H1 (cell line): ENCODE data around the gene MYO1D. TPM values are rescaled to one million over a fixed set of nuclear protein-coding genes. Genes with fewer than 3 reads are reported as not detected.

Experiments used
- CTCF ChIA-PET: fragments of 300-600 bp; sonication (Branson Sonifier 250); formaldehyde crosslinking; loops from one replicate; lab custom pipeline; 2021; ENCODE audit not compliant: partially characterized antibody; lab: Charles Lee
- POLR2A ChIA-PET: fragments of 300-600 bp; sonication (Branson Sonifier 250); formaldehyde crosslinking; loops from one replicate; lab custom pipeline; 2021; ENCODE audit warnings: inconsistent platforms; ENCODE audit not compliant: partially characterized antibody; lab: Charles Lee
- DNase-seq, 2 experiments: peaks; one replicate each; pipeline versions ENCODE4 v3.0.0 to v3.0.0-alpha.2; 2010 to 2022; ENCODE audit warnings: low spot score in 2 of 2, low read depth in 1 of 2, mixed read lengths in 1 of 2
- FAIRE-seq: peaks from 2 replicates; lab custom pipeline; 2011; peaks lifted over from hg19 to GRCh38; lab: Jason Lieb, UNC
- H2AFZ ChIP-seq: 2 replicates; pipeline ENCODE4 v1.8.1; 2012; ENCODE audit warnings: low read length, inconsistent platforms
- H2AK5ac ChIP-seq: 2 replicates; pipeline ENCODE4 v1.6.1; 2013; ENCODE audit warnings: low read depth, low read length
- H2BK120ac ChIP-seq: replicated peaks from 2 replicates; pipeline ENCODE3; 2013; ENCODE audit warnings: low read depth, low read length, inconsistent platforms
- H2BK12ac ChIP-seq: 2 replicates; pipeline ENCODE4 v1.6.1; 2013; ENCODE audit warnings: low read depth, low read length
- H2BK15ac ChIP-seq: 2 replicates; pipeline ENCODE4 v1.6.1; 2013; ENCODE audit warnings: low read length
- H2BK20ac ChIP-seq: 2 replicates; pipeline ENCODE4 v1.6.1; 2013; ENCODE audit warnings: low read length
- H2BK5ac ChIP-seq: 2 replicates; pipeline ENCODE4 v1.6.1; 2013; ENCODE audit warnings: low read depth, low read length
- H3K14ac ChIP-seq: 2 replicates; pipeline ENCODE4 v1.6.1; 2013; ENCODE audit warnings: inconsistent platforms; ENCODE audit not compliant: insufficient read length
- H3K18ac ChIP-seq: 2 replicates; pipeline ENCODE4 v1.6.1; 2013; ENCODE audit warnings: low read length; ENCODE audit errors: extremely low read depth
- H3K23ac ChIP-seq: 2 replicates; pipeline ENCODE4 v1.6.1; 2013; ENCODE audit warnings: inconsistent platforms; ENCODE audit not compliant: insufficient read length
- H3K23me2 ChIP-seq: 2 replicates; pipeline ENCODE4 v1.6.1; 2013; ENCODE audit warnings: low read depth, low read length
- H3K27ac ChIP-seq: 2 replicates; pipeline ENCODE4 v1.6.1; 2011; ENCODE audit warnings: low read depth, low read length, inconsistent platforms
- H3K27me3 ChIP-seq, 4 experiments: replicated peaks in 1 of 4; 1 replicate in 1 of 4; 2 replicates in 3 of 4; pipeline versions ENCODE4 v1.6.1 to v1.8.1; 2011 to 2013; ENCODE audit warnings: low read length in 3 of 4, mild to moderate bottlenecking in 3 of 4, inconsistent platforms in 2 of 4, mixed read lengths in 2 of 4, moderate library complexity in 1 of 4; ENCODE audit not compliant: control insufficient read depth in 3 of 4, insufficient read depth in 3 of 4; ENCODE audit errors: extremely low read depth in 1 of 4
- H3K36me3 ChIP-seq, 4 experiments: 2 replicates each; pipeline versions ENCODE4 v1.6.1 to v1.8.1; 2011 to 2013; ENCODE audit warnings: mild to moderate bottlenecking in 4 of 4, low read length in 3 of 4, moderate library complexity in 2 of 4, control low read depth in 1 of 4, inconsistent platforms in 1 of 4; ENCODE audit not compliant: insufficient read depth in 4 of 4, control insufficient read depth in 2 of 4
- H3K4ac ChIP-seq: replicated peaks from 2 replicates; pipeline ENCODE3; 2013; ENCODE audit warnings: low read length, low read depth, mixed read lengths, inconsistent platforms; ENCODE audit not compliant: insufficient read length
- H3K4me1 ChIP-seq, 4 experiments: replicated peaks in 1 of 4; 1 replicate in 1 of 4; 2 replicates in 3 of 4; pipeline versions ENCODE4 v1.6.1 to v1.8.1; 2011 to 2013; ENCODE audit warnings: low read length in 3 of 4, inconsistent platforms in 2 of 4, mixed read lengths in 1 of 4; ENCODE audit not compliant: insufficient read depth in 4 of 4, control insufficient read depth in 3 of 4
- H3K4me2 ChIP-seq, 2 experiments: 2 replicates each; pipeline versions ENCODE4 v1.6.1 to v1.8.1; 2011 to 2013; ENCODE audit warnings: low read depth in 2 of 2, low read length in 2 of 2, control low read depth in 1 of 2, inconsistent platforms in 1 of 2, mild to moderate bottlenecking in 1 of 2; ENCODE audit not compliant: insufficient read depth in 1 of 2
- H3K4me3 ChIP-seq, 4 experiments: fragments of 200-600, 300-600 bp in 1 of 4; sonication (generic), shearing (Covaris generic), sonication (Bioruptor Twin) in 1 of 4; 2 replicates each; pipeline versions ENCODE4 v1.5.1 to v1.8.1; 2011 to 2016; ENCODE audit warnings: low read length in 4 of 4, low read depth in 3 of 4, control low read depth in 2 of 4, inconsistent platforms in 2 of 4, mild to moderate bottlenecking in 2 of 4, mixed read lengths in 1 of 4, moderate library complexity in 1 of 4; ENCODE audit not compliant: insufficient read depth in 2 of 4; ENCODE audit errors: extremely low read depth in 1 of 4
- H3K56ac ChIP-seq: replicated peaks from 2 replicates; pipeline ENCODE3; 2013; ENCODE audit warnings: low read depth, mild to moderate bottlenecking, mixed read lengths, low read length, inconsistent platforms; ENCODE audit not compliant: insufficient read length
- H3K79me1 ChIP-seq: 2 replicates; pipeline ENCODE4 v1.6.1; 2013; ENCODE audit warnings: low read depth, low read length, control low read depth
- H3K79me2 ChIP-seq, 2 experiments: 2 replicates each; pipeline versions ENCODE4 v1.6.1 to v1.8.1; 2012 to 2013; ENCODE audit warnings: low read length in 2 of 2, mild to moderate bottlenecking in 2 of 2, inconsistent platforms in 1 of 2; ENCODE audit not compliant: insufficient read depth in 2 of 2, control insufficient read depth in 1 of 2
- H3K9ac ChIP-seq, 4 experiments: replicated peaks in 1 of 4; 1 replicate in 1 of 4; 2 replicates in 3 of 4; pipeline versions ENCODE4 v1.6.1 to v1.8.1; 2011 to 2013; ENCODE audit warnings: low read depth in 3 of 4, low read length in 3 of 4, control low read depth in 2 of 4, mild to moderate bottlenecking in 2 of 4, moderate library complexity in 2 of 4, inconsistent platforms in 1 of 4; ENCODE audit errors: extremely low read depth in 1 of 4
- H3K9me3 ChIP-seq, 2 experiments: 2 replicates each; pipeline versions ENCODE4 v1.6.1 to v1.8.1; 2012 to 2013; ENCODE audit warnings: mild to moderate bottlenecking in 2 of 2, moderate library complexity in 2 of 2, control low read depth in 1 of 2, inconsistent platforms in 1 of 2, low read depth in 1 of 2, low read length in 1 of 2, mixed read lengths in 1 of 2; ENCODE audit not compliant: insufficient read depth in 2 of 2
- H4K20me1 ChIP-seq, 2 experiments: replicated peaks in 1 of 2; 2 replicates each; pipeline versions ENCODE3 to v1.8.1; 2011 to 2013; ENCODE audit warnings: inconsistent platforms in 2 of 2, low read length in 2 of 2, mild to moderate bottlenecking in 1 of 2; ENCODE audit not compliant: insufficient read depth in 2 of 2, control insufficient read depth in 1 of 2
- H4K5ac ChIP-seq: 2 replicates; pipeline ENCODE4 v1.6.1; 2013; ENCODE audit warnings: low read length, low read depth, mixed read lengths, inconsistent platforms; ENCODE audit not compliant: insufficient read length
- H4K8ac ChIP-seq: 2 replicates; pipeline ENCODE4 v1.8.0; 2013; ENCODE audit warnings: mild to moderate bottlenecking, moderate library complexity, low read length, inconsistent platforms; ENCODE audit not compliant: insufficient read depth; ENCODE audit errors: extremely low read depth
- H4K91ac ChIP-seq: replicated peaks from 2 replicates; pipeline ENCODE3; 2013; ENCODE audit warnings: low read length, mixed read lengths, inconsistent platforms; ENCODE audit not compliant: insufficient read length
- WGBS, 2 experiments: shearing (Covaris generic) in 1 of 2; methylation state at CpG; one replicate each; pipeline versions ENCODE4 v1.1.6 to v1.1.7; 2013 to 2015; ENCODE audit warnings: low lambda C conversion rate in 2 of 2, mixed read lengths in 2 of 2, inconsistent platforms in 1 of 2, low coverage in 1 of 2, missing lambda C conversion rate in 1 of 2; ENCODE audit not compliant: insufficient replicate concordance in 2 of 2, insufficient coverage in 1 of 2, insufficient read length in 1 of 2; ENCODE audit errors: extremely low coverage in 1 of 2, missing lambda C conversion rate in 1 of 2; 5-methylcytosine and 5-hydroxymethylcytosine counted together
- polyA plus RNA-seq, 7 experiments: library from polyadenylated mRNA; depleted of rRNA in 3 of 7; stranded (reverse) in 5 of 7; unstranded in 2 of 7; fragments of >200 nt in 5 of 7; fragments of 200-250 nt in 2 of 7; gene quantifications; 1 replicate in 5 of 7; 2 replicates in 1 of 7; 4 replicates in 1 of 7; pipeline versions ENCODE4 v1.2.1 to v1.2.3, GENCODE V29; 2011 to 2013; ENCODE audit warnings: missing spikeins in 2 of 7, mixed read lengths in 2 of 7
- total RNA-seq: library from RNA; stranded (reverse); fragmentation: NEBNext Ultra II Directional; extraction: Animal tissue kit (Norgen Biotek cat#: 25700); gene quantifications from 2 replicates; pipeline ENCODE4 v1.2.1, GENCODE V29; 2021

The MYO1D gene
- total and polyA plus RNA-seq, 2 of the 8 experiments (the other 6 are each of a cell fraction or from before 2014, with no cell fraction given) = 6.5 to 25.4 TPM

GRCh38 chr17:32910769-32911168 is 33.8 kb upstream of the MYO1D start:
- Histone ChIP-seq H3K4ac (no peak overlapping the region), H2BK20ac (no peak overlapping the region), H4K5ac (no peak overlapping the region), H2BK120ac (no peak overlapping the region), H4K91ac (no peak overlapping the region), H3K9ac (no peak overlapping the region), H3K79me1 (no peaks in the 10 kb centered on the region), H2BK12ac (no peak overlapping the region), H3K27me3 (no peaks in the 10 kb centered on the region), H3K4me3 (no peak overlapping the region), H3K14ac (no peak overlapping the region), H2BK15ac (no peak overlapping the region), H3K56ac (no peak overlapping the region), H3K4me2 (no peak overlapping the region), H2AFZ (no peak overlapping the region), H3K79me2 (no peaks in the 10 kb centered on the region), H3K27ac (no peak overlapping the region), H3K18ac (no peak overlapping the region), H3K9me3 (no peaks in the 10 kb centered on the region), H2BK5ac (no peak overlapping the region), H4K20me1 (no peaks in the 10 kb centered on the region), H2AK5ac (no peak overlapping the region; the same call in 1 of the 2 replicates), H4K8ac (no peak overlapping the region), H3K4me1 (peaks cover 0 to 3% (median 1%) of the 10 kb centered on the region in 4 experiments; a peak in 2 of 7 replicates), H3K23ac (no peak overlapping the region), H3K23me2 (peaks cover 2% of the 10 kb centered on the region; the same call in 1 of the 2 replicates), H3K36me3 (no peaks in the 10 kb centered on the region)
- ChIA-PET POLR2A (interaction anchor here (1.5 kb wide), 1 partner anchor 128 kb away, joined by 7 read pairs; no protein-coding TSS in a partner anchor), CTCF (interaction anchor here (0.7 to 5.4 kb wide), 12 partner anchors 15 to 128 kb away, joined by 3 to 47 read pairs (median 7); partner anchors contain the start of gene MYO1D)
- WGBS, 2 experiments = 90% methylated on average over 3 of the region's 3 CpGs; no CpG with 5 or more reads in 1 of the 2 experiments
- no peak for FAIRE-seq
- DNase-seq = no peak
